GM23338 (cell line): ENCODE results near the gene ZNF787.

Experiments
- EZH2 ChIP-seq: fragments of 200-600 bp; sonication (generic); IDR thresholded peaks from one replicate; pipeline ENCODE4 v1.8.0; 2017; ENCODE audit warnings: antibody characterized with exemption, mild to moderate bottlenecking, low read depth; ENCODE audit not compliant: unreplicated experiment
- EZH2phosphoT487 ChIP-seq: fragments of 200-600 bp; sonication (generic); IDR thresholded peaks from one replicate; pipeline ENCODE4 v1.8.1; 2018; ENCODE audit warnings: antibody characterized with exemption; ENCODE audit not compliant: unreplicated experiment
- POLR2AphosphoS5 ChIP-seq: IDR thresholded peaks from 2 replicates; pipeline ENCODE4 v1.6.1; 2016; ENCODE audit warnings: antibody characterized with exemption, low read depth
- TF ChIP-seq, protein P1 (sequence below), 2 experiments: fragments of 200-600 bp in 1 of 2; sonication (generic) in 1 of 2; conservative IDR thresholded peaks; 2 replicates each; pipeline versions ENCODE4 v1.5.1 to v1.6.1; 2016 to 2017; ENCODE audit warnings: antibody characterized with exemption in 2 of 2, low read depth in 2 of 2, mild to moderate bottlenecking in 2 of 2, moderate library complexity in 1 of 2

DNA sequence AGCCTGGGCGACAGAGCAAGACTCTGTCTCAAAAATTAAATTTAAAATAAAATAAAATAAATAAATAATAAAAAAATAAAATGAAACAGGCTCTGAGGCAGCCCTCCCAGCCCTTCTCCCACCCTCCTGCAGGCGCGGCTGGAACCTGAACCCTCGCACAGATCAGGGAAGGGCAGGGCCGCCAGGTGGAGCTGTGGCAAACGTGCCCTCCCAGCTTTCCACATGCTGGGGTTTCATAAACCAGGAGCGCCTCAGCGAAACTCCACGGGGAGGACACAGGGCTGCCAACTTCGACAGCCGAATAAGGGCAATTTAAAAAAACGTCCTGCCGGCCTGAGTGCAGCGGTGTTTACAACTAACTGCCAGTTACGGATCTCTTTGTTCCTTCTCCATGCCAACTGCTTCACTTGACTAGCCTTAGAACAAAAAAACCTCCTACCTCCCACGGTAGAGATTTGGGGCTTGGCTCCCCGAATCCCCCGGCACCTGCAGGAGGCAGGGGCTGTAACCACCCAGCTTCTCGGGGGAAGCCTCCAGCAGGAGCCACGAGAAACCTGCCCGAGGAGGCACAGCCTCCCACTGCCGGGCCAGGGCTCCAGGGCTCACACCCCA is 15.9 kb downstream of the ZNF787 start:
- TF ChIP-seq POLR2AphosphoS5 (no peak), EZH2phosphoT487 (no peak), EZH2 (no peak)
- TF ChIP-seq, protein P1, sequence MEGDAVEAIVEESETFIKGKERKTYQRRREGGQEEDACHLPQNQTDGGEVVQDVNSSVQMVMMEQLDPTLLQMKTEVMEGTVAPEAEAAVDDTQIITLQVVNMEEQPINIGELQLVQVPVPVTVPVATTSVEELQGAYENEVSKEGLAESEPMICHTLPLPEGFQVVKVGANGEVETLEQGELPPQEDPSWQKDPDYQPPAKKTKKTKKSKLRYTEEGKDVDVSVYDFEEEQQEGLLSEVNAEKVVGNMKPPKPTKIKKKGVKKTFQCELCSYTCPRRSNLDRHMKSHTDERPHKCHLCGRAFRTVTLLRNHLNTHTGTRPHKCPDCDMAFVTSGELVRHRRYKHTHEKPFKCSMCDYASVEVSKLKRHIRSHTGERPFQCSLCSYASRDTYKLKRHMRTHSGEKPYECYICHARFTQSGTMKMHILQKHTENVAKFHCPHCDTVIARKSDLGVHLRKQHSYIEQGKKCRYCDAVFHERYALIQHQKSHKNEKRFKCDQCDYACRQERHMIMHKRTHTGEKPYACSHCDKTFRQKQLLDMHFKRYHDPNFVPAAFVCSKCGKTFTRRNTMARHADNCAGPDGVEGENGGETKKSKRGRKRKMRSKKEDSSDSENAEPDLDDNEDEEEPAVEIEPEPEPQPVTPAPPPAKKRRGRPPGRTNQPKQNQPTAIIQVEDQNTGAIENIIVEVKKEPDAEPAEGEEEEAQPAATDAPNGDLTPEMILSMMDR (conservative IDR thresholded peaks at IDR 0.05; ENCODE audit: low read depth in 2 of 2): peak; percentile 67 to 79
